ENCODE data around the gene YIPF7.

The YIPF7 gene

DNA sequence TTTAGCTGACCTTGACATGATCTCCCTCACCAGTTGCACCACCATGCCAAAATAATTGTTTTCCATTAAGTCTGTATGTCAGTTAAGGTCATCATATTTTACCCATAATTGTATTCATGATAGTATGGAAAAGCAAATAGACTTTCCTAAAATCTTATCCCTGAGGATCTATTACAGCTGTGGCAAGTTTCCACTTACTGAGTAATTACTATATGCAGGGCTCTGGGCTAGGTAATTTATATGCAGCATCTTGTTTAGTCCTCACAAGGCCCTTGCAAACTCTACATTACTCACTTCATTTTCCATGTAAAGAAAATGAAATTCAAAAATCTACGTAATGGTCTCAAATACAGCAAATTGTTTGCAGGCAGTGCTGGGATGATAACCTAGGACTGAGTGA, 34.8 kb downstream of the YIPF7 start:
- TF ChIP-seq CREB1 (IDR thresholded peaks at IDR 0.05; ENCODE audit: low read depth) (no peak), CEBPB (IDR thresholded peaks at IDR 0.05) (no peak), EP300 (IDR thresholded peaks at IDR 0.05; ENCODE audit: borderline replicate concordance) (no peak), TCF12 (IDR thresholded peaks at IDR 0.05; ENCODE audit: low read depth) (no peak)

DNA sequence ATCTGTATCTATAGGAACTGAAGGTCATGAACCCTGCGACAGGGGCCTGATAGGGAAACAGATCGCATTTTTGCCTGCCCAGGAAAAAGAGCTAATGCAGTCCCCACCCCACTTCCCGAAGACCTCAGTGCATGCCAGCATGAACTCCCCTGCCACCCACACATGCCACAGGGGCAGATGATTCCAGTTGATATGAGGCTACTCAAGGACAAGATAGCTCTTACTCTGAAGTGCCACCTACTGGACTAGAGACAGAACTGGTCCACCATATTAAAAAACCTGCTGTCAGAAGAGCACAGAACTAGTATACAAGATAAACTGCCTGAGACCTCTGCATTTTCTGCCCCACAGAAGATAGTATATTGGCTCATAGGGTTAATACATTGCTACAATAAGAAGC, 68.0 kb downstream of the YIPF7 start:
- peak; percentile 27; the same call in 1 of the 2 replicates for TF ChIP-seq RAD21 (IDR thresholded peaks at IDR 0.05; ENCODE audit: low read depth)
- no peak for TF ChIP-seq TCF12 (IDR thresholded peaks at IDR 0.05; ENCODE audit: low read depth)

DNA sequence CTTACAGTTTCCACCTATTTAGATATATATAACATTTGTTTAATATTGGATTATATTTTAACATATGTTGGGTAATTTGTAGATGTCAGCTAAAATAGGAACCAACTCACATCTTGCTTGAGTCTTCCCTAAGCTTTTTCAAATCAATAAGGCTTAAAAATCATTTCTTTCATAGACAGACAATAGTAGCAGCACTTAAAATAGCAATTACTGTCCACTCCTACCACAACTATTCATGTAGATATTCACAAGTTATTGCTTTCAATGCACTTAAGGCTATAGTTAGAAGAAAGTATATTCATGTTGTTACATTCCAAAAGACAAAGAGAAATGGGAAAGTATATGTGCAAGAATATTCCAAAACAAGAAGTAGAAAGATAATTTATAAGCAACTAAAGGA, 71.2 kb downstream of the YIPF7 start:
- TF ChIP-seq, protein P1, sequence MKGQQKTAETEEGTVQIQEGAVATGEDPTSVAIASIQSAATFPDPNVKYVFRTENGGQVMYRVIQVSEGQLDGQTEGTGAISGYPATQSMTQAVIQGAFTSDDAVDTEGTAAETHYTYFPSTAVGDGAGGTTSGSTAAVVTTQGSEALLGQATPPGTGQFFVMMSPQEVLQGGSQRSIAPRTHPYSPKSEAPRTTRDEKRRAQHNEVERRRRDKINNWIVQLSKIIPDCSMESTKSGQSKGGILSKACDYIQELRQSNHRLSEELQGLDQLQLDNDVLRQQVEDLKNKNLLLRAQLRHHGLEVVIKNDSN (IDR thresholded peaks at IDR 0.05): no peak
- TF ChIP-seq EGR1 (IDR thresholded peaks at IDR 0.05): no peak
- no peak for TF ChIP-seq TAF1 (IDR thresholded peaks at IDR 0.05; ENCODE audit: low read depth)
- no peak for TF ChIP-seq ZBTB7A (IDR thresholded peaks at IDR 0.05; ENCODE audit: low read depth)
- TF ChIP-seq FOXM1 (IDR thresholded peaks at IDR 0.05; ENCODE audit: borderline replicate concordance, low read depth): no peak
- TF ChIP-seq TEAD4 (IDR thresholded peaks at IDR 0.05): no peak
- TF ChIP-seq NFIC (IDR thresholded peaks at IDR 0.05): no peak
- TF ChIP-seq RAD21 (IDR thresholded peaks at IDR 0.05; ENCODE audit: low read depth): no peak
- no peak for TF ChIP-seq EP300 (IDR thresholded peaks at IDR 0.05; ENCODE audit: borderline replicate concordance)
- TF ChIP-seq CREB1 (IDR thresholded peaks at IDR 0.05; ENCODE audit: low read depth): no peak
- no peak for TF ChIP-seq CEBPB (IDR thresholded peaks at IDR 0.05)
- no peak for TF ChIP-seq TCF12 (IDR thresholded peaks at IDR 0.05; ENCODE audit: low read depth)
- TF ChIP-seq, protein P2, sequence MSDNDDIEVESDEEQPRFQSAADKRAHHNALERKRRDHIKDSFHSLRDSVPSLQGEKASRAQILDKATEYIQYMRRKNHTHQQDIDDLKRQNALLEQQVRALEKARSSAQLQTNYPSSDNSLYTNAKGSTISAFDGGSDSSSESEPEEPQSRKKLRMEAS (IDR thresholded peaks at IDR 0.05): no peak
- no peak for TF ChIP-seq YY1 (IDR thresholded peaks at IDR 0.05; ENCODE audit: low read depth)
- TF ChIP-seq, protein P3, sequence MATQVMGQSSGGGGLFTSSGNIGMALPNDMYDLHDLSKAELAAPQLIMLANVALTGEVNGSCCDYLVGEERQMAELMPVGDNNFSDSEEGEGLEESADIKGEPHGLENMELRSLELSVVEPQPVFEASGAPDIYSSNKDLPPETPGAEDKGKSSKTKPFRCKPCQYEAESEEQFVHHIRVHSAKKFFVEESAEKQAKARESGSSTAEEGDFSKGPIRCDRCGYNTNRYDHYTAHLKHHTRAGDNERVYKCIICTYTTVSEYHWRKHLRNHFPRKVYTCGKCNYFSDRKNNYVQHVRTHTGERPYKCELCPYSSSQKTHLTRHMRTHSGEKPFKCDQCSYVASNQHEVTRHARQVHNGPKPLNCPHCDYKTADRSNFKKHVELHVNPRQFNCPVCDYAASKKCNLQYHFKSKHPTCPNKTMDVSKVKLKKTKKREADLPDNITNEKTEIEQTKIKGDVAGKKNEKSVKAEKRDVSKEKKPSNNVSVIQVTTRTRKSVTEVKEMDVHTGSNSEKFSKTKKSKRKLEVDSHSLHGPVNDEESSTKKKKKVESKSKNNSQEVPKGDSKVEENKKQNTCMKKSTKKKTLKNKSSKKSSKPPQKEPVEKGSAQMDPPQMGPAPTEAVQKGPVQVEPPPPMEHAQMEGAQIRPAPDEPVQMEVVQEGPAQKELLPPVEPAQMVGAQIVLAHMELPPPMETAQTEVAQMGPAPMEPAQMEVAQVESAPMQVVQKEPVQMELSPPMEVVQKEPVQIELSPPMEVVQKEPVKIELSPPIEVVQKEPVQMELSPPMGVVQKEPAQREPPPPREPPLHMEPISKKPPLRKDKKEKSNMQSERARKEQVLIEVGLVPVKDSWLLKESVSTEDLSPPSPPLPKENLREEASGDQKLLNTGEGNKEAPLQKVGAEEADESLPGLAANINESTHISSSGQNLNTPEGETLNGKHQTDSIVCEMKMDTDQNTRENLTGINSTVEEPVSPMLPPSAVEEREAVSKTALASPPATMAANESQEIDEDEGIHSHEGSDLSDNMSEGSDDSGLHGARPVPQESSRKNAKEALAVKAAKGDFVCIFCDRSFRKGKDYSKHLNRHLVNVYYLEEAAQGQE (IDR thresholded peaks at IDR 0.05; ENCODE audit: low read depth): no peak

DNA sequence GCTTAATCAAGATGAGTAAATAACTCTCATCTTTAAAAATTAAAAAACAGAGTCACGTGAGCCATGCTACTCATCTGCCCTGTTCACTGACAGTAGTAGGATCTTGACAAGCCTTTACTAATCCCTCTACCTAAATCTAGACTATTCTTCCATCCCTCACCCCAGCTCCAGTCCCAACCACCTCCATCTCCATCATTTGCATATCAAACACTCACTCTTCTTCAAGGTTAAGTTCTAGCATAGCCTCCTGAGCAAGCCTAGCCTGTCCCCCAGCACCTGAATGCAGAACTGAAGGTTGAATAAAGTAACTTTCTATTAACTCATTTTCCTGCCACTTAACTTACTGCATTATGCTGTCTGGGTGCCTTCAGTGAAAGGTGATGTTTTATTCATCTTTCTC, 72.5 kb downstream of the YIPF7 start:
- TF ChIP-seq CREB1 (IDR thresholded peaks at IDR 0.05; ENCODE audit: low read depth) (no peak), TEAD4 (IDR thresholded peaks at IDR 0.05) (no peak), TAF1 (IDR thresholded peaks at IDR 0.05; ENCODE audit: low read depth) (no peak), FOXM1 (IDR thresholded peaks at IDR 0.05; ENCODE audit: borderline replicate concordance, low read depth) (no peak)
- TF ChIP-seq, protein P3 (IDR thresholded peaks at IDR 0.05; ENCODE audit: low read depth): no peak
